Neural cell (in vitro differentiated cells): Measurements from ENCODE around the gene LYPD1. TPM values are rescaled to one million over a fixed set of nuclear protein-coding genes. Genes with fewer than 3 reads are reported as not detected.

Source experiments
- H2AFZ ChIP-seq: fragments of 200-600, 300-800 bp; sonication (generic), shearing (Covaris generic); 2 replicates; pipeline ENCODE4 v1.6.0; 2014; ENCODE audit warnings: low read depth, mild to moderate bottlenecking, antibody characterized with exemption, low read length, moderate library complexity
- H3F3A ChIP-seq: fragments of 200-600 bp; shearing (Covaris generic); 2 replicates; pipeline ENCODE4 v1.6.1; 2016; ENCODE audit warnings: mild to moderate bottlenecking, moderate library complexity, mixed read lengths, antibody characterized with exemption, low read length; ENCODE audit not compliant: insufficient read depth, poor library complexity, severe bottlenecking
- H3K27ac ChIP-seq: fragments of 200-600, 300-800 bp; sonication (generic), shearing (Covaris generic); 2 replicates; pipeline ENCODE4 v1.5.1; 2014; ENCODE audit warnings: mild to moderate bottlenecking, low read length, moderate library complexity
- H3K27me3 ChIP-seq: fragments of 300-800, 200-600 bp; sonication (generic), shearing (Covaris generic); 2 replicates; pipeline ENCODE4 v1.6.0; 2014; ENCODE audit warnings: mild to moderate bottlenecking, low read depth, low read length, moderate library complexity; ENCODE audit not compliant: insufficient read depth
- H3K36me3 ChIP-seq: fragments of 300-800, 200-600 bp; sonication (generic), shearing (Covaris generic); 2 replicates; pipeline ENCODE4 v1.5.1; 2014; ENCODE audit warnings: mild to moderate bottlenecking, antibody characterized with exemption, low read length, moderate library complexity; ENCODE audit not compliant: insufficient read depth
- H3K4me2 ChIP-seq: fragments of 300-800, 200-600 bp; sonication (generic), shearing (Covaris generic); 2 replicates; pipeline ENCODE4 v1.6.0; 2014; ENCODE audit warnings: mild to moderate bottlenecking, low read length
- H3K4me3 ChIP-seq: fragments of 300-800, 200-600 bp; sonication (generic), shearing (Covaris generic); 2 replicates; pipeline ENCODE4 v1.5.1; 2014; ENCODE audit warnings: mild to moderate bottlenecking, low read length, moderate library complexity
- H3K79me2 ChIP-seq: fragments of 200-600 bp; shearing (Covaris generic); replicated peaks from 2 replicates; pipeline ENCODE4 v1.6.0; 2014; ENCODE audit warnings: mild to moderate bottlenecking, low read length, moderate library complexity; ENCODE audit not compliant: insufficient read depth
- H3K9ac ChIP-seq: fragments of 300-800, 200-600 bp; sonication (generic), shearing (Covaris generic); 2 replicates; pipeline ENCODE4 v1.6.1; 2016; ENCODE audit warnings: mild to moderate bottlenecking, low read length, mixed read lengths
- H3K9me2 ChIP-seq: fragments of 200-600 bp; shearing (Covaris generic); 2 replicates; pipeline ENCODE4 v1.6.1; 2016; ENCODE audit warnings: mild to moderate bottlenecking, low read length, mixed read lengths; ENCODE audit not compliant: insufficient read depth
- H3K9me3 ChIP-seq: fragments of 200-600, 300-800 bp; sonication (generic), shearing (Covaris generic); 2 replicates; pipeline ENCODE4 v1.6.1; 2016; ENCODE audit warnings: mild to moderate bottlenecking, mixed run types, low read length, moderate library complexity, mixed read lengths
- H4K20me1 ChIP-seq: fragments of 200-600 bp; shearing (Covaris generic); 2 replicates; pipeline ENCODE4 v1.6.1; 2016; ENCODE audit warnings: mild to moderate bottlenecking, mixed run types; ENCODE audit not compliant: insufficient read depth
- EP300 ChIP-seq: fragments of 450-650 bp; conservative IDR thresholded peaks from 2 replicates; pipeline ENCODE4 v1.6.1; 2014; ENCODE audit warnings: antibody characterized with exemption, mild to moderate bottlenecking, moderate library complexity; ENCODE audit not compliant: poor library complexity, severe bottlenecking
- EZH2 ChIP-seq: fragments of 200-600, 300-800 bp; shearing (Covaris generic), sonication (generic); IDR thresholded peaks from 2 replicates; pipeline ENCODE4 v1.6.1; 2014; ENCODE audit warnings: antibody characterized with exemption, low read length, borderline replicate concordance, mild to moderate bottlenecking; ENCODE audit not compliant: insufficient read depth, poor library complexity, severe bottlenecking
- MXI1 ChIP-seq: fragments of 450-650 bp; conservative IDR thresholded peaks from 2 replicates; pipeline ENCODE4 v1.6.1; 2014; ENCODE audit warnings: antibody characterized with exemption, mild to moderate bottlenecking; ENCODE audit not compliant: poor library complexity, severe bottlenecking
- POLR2AphosphoS5 ChIP-seq: IDR thresholded peaks from 2 replicates; pipeline ENCODE4 v1.6.1; 2012
- RAD21 ChIP-seq: fragments of 450-650 bp; conservative IDR thresholded peaks from 2 replicates; pipeline ENCODE4 v1.6.1; 2014; ENCODE audit warnings: antibody characterized with exemption, mild to moderate bottlenecking, moderate library complexity
- SMC3 ChIP-seq: fragments of 450-650 bp; conservative IDR thresholded peaks from 2 replicates; pipeline ENCODE4 v1.6.1; 2014; ENCODE audit warnings: antibody characterized with exemption, mild to moderate bottlenecking, moderate library complexity; ENCODE audit not compliant: poor library complexity
- TAF1 ChIP-seq: IDR thresholded peaks from 2 replicates; pipeline ENCODE4 v1.6.1; 2012; ENCODE audit warnings: low read depth
- polyA plus RNA-seq: library from polyadenylated mRNA; depleted of rRNA; stranded (reverse); fragments of >200 nt; gene quantifications from 2 replicates; pipeline ENCODE4 v1.2.3, GENCODE V29; 2014
- TF ChIP-seq, protein P1 (sequence below): IDR thresholded peaks from 2 replicates; pipeline ENCODE4 v1.6.1; 2012; ENCODE audit warnings: borderline replicate concordance
- TF ChIP-seq, protein P2 (sequence below): fragments of 450-650 bp; IDR thresholded peaks from 2 replicates; pipeline ENCODE4 v1.5.1; 2014; ENCODE audit warnings: antibody characterized with exemption, mild to moderate bottlenecking, moderate library complexity; ENCODE audit not compliant: poor library complexity, severe bottlenecking

The LYPD1 gene
- polyA plus RNA-seq, 1 donor from 2014 or later, result 78.2 TPM

DNA sequence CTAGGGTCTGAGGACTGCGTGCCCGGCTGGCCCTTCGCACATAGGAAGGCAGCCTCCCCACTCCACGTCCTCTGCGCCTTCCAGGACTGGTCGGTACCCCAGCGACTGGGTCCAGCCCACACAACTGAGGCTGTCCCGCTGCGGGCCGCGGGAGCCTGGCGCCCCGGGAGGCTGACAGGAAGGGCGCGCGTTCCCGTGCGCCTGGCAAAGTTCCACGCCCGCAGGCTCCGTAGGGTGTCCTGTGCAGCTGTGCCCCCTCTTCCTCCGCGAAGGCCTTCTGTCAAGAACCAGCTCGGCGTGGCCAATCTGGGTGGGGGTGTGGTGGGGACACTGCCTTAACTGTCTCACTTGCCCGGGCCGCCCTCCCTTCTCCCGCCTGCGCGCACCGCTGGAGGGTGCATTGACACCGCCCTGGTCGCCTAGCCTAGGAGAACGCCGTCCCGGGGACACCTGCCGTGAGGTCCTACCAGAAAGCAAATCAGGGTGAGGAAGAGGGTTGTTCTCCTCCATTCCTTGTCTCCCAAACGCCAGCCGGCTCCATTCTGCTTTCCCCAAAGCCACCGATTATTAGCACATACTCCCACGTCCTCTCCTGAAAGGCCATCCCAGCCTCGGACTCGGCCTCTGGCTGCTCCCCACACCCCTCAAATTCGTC lies 618 bp upstream of the LYPD1 start:
- Histone ChIP-seq H3K9me3 (no peaks in the 10 kb centered on the region), H3K79me2 (peaks cover 5% of the 10 kb centered on the region), H3K27ac (peak overlapping the region; percentile 60), H3K4me3 (peak overlapping the region; percentile 92), H3F3A (peaks cover 6% of the 10 kb centered on the region), H2AFZ (peak overlapping the region; percentile 41), H3K9me2 (no peaks in the 10 kb centered on the region), H3K4me2 (peak overlapping the region; percentile 70), H4K20me1 (no peaks in the 10 kb centered on the region), H3K9ac (peak overlapping the region; percentile 78), H3K36me3 (no peaks in the 10 kb centered on the region), H3K27me3 (no peaks in the 10 kb centered on the region)
- TF ChIP-seq POLR2AphosphoS5, result peak; percentile 3
- TF ChIP-seq SMC3, result no peak

DNA sequence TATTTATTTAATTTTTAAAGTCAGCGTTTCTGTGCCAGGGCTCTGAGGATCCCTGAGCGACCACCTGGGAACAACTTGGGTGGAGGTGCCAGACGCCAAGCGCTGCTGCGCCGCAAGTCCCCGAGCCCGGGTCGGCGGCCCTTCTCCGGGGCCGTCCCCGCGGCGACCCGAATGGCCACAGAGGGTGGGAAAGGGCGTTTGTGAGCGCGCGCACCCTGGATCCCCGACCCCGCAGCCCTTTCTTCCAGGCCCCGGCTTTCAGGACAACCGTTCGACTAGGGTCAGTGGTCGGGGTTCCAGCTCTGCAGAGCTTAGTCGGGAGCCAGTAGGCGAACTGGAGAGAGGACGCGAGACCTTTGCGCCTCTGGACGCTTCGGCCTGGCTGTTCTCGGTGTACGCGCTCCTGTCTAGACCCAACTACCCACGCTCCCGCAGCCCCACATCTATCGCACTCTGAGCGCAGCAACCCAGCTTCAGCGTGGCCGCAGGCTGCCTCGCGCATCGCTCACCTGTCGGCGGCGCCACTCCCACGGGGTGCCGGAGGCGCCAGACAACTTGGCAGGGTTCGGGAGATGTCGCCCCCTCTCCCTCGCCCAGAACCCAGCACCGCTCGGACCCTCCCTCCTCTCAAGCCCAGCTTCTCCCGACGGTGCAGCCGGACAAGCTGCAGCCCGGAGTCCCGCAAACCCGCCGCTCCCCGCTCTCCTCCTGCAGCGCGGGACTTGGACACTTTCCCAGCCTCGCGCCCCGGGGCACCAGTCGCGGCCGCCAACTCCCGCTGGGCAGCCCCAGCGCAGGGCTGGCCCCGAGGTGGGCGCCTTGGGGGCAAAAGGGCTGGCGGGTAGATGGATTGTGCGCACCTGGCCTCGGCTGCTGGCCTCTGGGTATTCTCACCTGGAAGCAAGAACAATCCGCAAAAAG lies 758 bp downstream of the LYPD1 start:
- Histone ChIP-seq H3K9me2 (no peaks in the 10 kb centered on the region), H3K4me3 (peak overlapping the region; percentile 92), H3K9ac (peak overlapping the region; percentile 78), H2AFZ (no peak overlapping the region), H3K4me2 (peak overlapping the region; percentile 70), H3F3A (peaks cover 10% of the 10 kb centered on the region), H4K20me1 (no peaks in the 10 kb centered on the region), H3K27me3 (no peaks in the 10 kb centered on the region), H3K36me3 (no peaks in the 10 kb centered on the region), H3K79me2 (peaks cover 8% of the 10 kb centered on the region), H3K9me3 (no peaks in the 10 kb centered on the region), H3K27ac (peak overlapping the region; percentile 60)
- TF ChIP-seq, protein P1, sequence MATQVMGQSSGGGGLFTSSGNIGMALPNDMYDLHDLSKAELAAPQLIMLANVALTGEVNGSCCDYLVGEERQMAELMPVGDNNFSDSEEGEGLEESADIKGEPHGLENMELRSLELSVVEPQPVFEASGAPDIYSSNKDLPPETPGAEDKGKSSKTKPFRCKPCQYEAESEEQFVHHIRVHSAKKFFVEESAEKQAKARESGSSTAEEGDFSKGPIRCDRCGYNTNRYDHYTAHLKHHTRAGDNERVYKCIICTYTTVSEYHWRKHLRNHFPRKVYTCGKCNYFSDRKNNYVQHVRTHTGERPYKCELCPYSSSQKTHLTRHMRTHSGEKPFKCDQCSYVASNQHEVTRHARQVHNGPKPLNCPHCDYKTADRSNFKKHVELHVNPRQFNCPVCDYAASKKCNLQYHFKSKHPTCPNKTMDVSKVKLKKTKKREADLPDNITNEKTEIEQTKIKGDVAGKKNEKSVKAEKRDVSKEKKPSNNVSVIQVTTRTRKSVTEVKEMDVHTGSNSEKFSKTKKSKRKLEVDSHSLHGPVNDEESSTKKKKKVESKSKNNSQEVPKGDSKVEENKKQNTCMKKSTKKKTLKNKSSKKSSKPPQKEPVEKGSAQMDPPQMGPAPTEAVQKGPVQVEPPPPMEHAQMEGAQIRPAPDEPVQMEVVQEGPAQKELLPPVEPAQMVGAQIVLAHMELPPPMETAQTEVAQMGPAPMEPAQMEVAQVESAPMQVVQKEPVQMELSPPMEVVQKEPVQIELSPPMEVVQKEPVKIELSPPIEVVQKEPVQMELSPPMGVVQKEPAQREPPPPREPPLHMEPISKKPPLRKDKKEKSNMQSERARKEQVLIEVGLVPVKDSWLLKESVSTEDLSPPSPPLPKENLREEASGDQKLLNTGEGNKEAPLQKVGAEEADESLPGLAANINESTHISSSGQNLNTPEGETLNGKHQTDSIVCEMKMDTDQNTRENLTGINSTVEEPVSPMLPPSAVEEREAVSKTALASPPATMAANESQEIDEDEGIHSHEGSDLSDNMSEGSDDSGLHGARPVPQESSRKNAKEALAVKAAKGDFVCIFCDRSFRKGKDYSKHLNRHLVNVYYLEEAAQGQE, result no peak
- TF ChIP-seq EP300, result no peak
- TF ChIP-seq, protein P2, sequence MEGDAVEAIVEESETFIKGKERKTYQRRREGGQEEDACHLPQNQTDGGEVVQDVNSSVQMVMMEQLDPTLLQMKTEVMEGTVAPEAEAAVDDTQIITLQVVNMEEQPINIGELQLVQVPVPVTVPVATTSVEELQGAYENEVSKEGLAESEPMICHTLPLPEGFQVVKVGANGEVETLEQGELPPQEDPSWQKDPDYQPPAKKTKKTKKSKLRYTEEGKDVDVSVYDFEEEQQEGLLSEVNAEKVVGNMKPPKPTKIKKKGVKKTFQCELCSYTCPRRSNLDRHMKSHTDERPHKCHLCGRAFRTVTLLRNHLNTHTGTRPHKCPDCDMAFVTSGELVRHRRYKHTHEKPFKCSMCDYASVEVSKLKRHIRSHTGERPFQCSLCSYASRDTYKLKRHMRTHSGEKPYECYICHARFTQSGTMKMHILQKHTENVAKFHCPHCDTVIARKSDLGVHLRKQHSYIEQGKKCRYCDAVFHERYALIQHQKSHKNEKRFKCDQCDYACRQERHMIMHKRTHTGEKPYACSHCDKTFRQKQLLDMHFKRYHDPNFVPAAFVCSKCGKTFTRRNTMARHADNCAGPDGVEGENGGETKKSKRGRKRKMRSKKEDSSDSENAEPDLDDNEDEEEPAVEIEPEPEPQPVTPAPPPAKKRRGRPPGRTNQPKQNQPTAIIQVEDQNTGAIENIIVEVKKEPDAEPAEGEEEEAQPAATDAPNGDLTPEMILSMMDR, result peak; percentile 78
- peak; percentile 71 for TF ChIP-seq SMC3
- TF ChIP-seq MXI1, result peak; percentile 53
- peak; percentile 54 for TF ChIP-seq POLR2AphosphoS5
- peak; percentile 48 for TF ChIP-seq TAF1
- TF ChIP-seq RAD21, result peak; percentile 74
- TF ChIP-seq EZH2, result no peak
